ENCODE data around the gene WWC2.

- TF ChIP-seq CTCF (IDR thresholded peaks at IDR 0.05; ENCODE audit: low read depth, low read length) (no peak), POLR2A (IDR thresholded peaks at IDR 0.05; ENCODE audit: extremely low read depth, insufficient read length) (no peak), MAX (IDR thresholded peaks at IDR 0.05; ENCODE audit: low read depth, low read length) (no peak)
Measured at GRCh38 chr4:183366206-183366835, 267.3 kb downstream of the WWC2 start.

All from NB4 (cell line).